Measurements from ENCODE around the gene PPP1R15A.
A peak's percentile ranks its signal among the peaks of the same experiment; 100 is the strongest.
"Not testable (repeated sequence)": the region's sequence is repeated elsewhere in the genome, so short reads cannot be mapped to it uniquely, and the experiment has no call there.

PPP1R15A gene

GRCh38 chr19:48859711-48860572 is 12.3 kb upstream of the PPP1R15A start:
- no peak for DNase-seq

- DNase-seq: no peak
These were observed 10.9 kb upstream of the PPP1R15A start for GRCh38 chr19:48861313-48861712.

- DNase-seq: no peak
These were observed 9.4 kb upstream of the PPP1R15A start for GRCh38 chr19:48862827-48863226.

- DNase-seq: no peak
These were observed 5.5 kb upstream of the PPP1R15A start for GRCh38 chr19:48866692-48867091.

GRCh38 chr19:48867123-48867745 is 5.0 kb upstream of the PPP1R15A start:
- no peak for DNase-seq

DNA sequence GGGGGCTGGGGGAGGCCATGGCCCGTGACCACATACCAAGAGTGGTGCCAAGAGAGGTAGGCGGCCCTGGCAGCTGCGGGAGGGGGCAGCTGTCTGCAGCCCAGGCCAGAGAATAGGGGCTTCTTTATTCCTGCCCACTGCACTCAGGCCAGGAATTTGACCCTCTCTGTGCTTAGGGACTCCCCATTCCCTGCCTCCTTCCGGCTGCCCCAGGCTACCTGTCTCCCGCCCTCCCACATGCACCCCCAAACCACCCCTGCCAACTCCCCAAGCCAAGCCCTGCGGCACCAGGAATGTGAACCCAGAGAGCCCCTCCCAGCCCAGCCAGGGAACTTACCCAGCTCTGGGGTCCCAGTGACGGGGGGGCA is 4.5 kb upstream of the PPP1R15A start:
- no peak for DNase-seq

DNA sequence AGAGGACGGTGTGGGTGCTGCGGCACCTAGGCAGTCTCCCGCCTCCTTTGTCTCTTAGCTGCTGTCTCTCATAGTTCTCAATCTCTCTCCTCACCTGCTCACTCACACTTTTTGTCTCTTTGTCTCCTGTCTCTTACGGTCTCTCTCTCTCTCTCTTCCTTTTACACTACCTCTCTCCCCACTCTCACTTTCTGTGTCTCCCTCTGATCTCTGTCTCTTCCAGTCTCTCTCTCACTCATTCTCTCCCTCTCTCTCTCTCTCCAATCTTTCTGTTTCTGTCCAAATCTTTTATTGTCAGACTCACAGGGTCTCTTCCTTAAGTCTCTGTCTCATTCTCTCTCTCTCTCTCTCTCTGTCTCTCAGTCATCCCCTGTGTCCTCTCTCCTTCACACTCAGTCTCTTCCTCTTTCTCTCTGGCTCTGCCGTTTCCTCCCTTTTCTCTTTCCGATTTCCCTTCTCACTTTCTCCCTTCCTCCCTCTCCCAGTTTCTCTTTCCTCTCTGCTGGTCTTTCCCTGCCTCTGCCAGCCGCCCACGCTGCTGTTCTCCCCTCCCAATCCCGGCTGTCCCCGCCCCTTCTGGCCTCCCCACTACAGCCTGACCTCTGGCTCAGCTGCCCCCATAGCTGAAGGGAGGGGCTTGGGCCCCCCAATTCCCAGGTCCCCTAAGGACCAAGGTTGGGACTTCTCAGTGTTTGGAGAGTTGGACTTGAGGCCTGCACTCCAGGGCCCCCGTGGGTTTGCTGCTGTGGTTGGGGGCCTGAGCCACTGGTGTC is 3.9 kb upstream of the PPP1R15A start, which contains the start of gene PLEKHA4:
Gene PLEKHA4, minus strand, starts transcription at position 504 of the 773 bp plus-strand sequence. CDS start 997 bp downstream, outside the sequence.
- peak; percentile 26 for DNase-seq

GRCh38 chr19:48870048-48870447 is 2.2 kb upstream of the PPP1R15A start:
- no peak for DNase-seq

- not testable (repeated sequence) for DNase-seq
These were observed 595 bp upstream of the PPP1R15A start for GRCh38 chr19:48871471-48872181.

GRCh38 chr19:48872884-48873475 is 759 bp downstream of the PPP1R15A start:
- DNase-seq: no peak

GRCh38 chr19:48873476-48874302 is 1.5 kb downstream of the PPP1R15A start:
- DNase-seq: no peak

DNA sequence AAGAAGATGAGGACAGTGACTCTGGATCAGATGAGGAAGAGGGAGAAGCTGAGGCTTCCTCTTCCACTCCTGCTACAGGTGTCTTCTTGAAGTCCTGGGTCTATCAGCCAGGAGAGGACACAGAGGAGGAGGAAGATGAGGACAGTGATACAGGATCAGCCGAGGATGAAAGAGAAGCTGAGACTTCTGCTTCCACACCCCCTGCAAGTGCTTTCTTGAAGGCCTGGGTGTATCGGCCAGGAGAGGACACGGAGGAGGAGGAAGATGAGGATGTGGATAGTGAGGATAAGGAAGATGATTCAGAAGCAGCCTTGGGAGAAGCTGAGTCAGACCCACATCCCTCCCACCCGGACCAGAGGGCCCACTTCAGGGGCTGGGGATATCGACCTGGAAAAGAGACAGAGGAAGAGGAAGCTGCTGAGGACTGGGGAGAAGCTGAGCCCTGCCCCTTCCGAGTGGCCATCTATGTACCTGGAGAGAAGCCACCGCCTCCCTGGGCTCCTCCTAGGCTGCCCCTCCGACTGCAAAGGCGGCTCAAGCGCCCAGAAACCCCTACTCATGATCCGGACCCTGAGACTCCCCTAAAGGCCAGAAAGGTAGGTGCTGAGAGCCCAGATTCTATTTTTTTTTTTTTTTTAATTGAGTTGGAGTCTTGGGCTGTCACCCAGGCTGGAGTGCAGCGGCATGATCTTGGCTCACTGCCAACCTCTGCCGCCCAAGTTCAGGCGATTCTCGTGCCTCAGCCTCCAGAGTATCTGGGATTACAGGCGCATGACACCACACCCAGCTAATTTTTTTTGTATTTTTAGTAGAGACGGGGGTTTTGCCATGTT is 2.3 kb downstream of the PPP1R15A start:
- DNase-seq: no peak

GRCh38 chr19:48876043-48876981 is 4.1 kb downstream of the PPP1R15A start:
- not testable (repeated sequence) for DNase-seq

DNA sequence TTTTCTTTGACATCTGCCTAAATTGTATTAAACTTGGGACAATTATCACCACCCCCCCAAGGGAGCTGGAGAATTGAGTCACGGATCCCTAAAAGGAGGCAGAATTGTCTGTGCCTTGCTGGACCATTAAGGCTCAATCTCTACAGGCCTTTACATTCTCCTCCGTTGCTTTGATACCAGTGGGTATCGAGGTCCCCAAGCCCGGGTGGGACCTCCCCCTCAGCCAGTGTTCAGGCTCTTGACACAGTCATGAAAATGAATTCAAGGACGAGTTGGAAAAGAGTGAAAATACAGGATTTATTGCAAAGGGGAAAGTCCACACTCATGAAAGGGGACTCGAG is 5.6 kb downstream of the PPP1R15A start:
- no peak for DNase-seq

GRCh38 chr19:48878196-48879024 is 6.2 kb downstream of the PPP1R15A start:
- no peak for DNase-seq

GRCh38 chr19:48879025-48879637 is 6.9 kb downstream of the PPP1R15A start:
- DNase-seq: no peak

- DNase-seq: not testable (repeated sequence)
These were observed 7.5 kb downstream of the PPP1R15A start for GRCh38 chr19:48879696-48880095.
